Lower leg skin (tissue), 3 donors: ENCODE results near the gene FASTKD3.

ENCODE experiments used
- POLR2A ChIP-seq, 2 donors: fragments of 450-650 bp; IDR thresholded peaks; one replicate each; pipeline ENCODE4 v1.6.1; 2016 to 2017; ENCODE audit warnings: antibody characterized with exemption in 2 of 2, mild to moderate bottlenecking in 1 of 2, moderate library complexity in 1 of 2
- TF ChIP-seq, protein P1 (sequence below), 3 donors: fragments of 450-650 bp; IDR thresholded peaks; one replicate each; pipeline ENCODE4 v1.5.1; 2016; ENCODE audit warnings: antibody characterized with exemption in 3 of 3, mild to moderate bottlenecking in 3 of 3, moderate library complexity in 2 of 3

DNA sequence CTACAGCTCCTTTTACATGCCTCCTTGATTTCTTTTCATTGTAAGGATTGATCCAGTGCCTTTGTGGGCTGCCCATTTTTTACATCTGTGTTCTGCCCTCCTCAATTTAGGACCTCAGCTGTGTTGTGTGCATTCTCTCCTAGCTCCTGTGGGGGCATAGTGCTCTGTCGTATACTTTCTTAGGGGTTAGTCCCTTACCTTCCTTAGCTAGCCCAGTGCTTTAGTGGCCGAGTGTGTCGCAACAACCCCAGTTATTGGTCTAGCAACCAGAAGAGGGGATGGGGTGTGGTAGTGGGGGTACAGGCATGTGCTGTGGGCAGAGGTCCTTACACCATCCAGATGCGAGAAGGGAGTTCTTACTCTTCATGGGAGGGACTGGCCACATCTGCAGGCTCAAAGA lies 12.3 kb upstream of the FASTKD3 start:
- TF ChIP-seq, protein P1, sequence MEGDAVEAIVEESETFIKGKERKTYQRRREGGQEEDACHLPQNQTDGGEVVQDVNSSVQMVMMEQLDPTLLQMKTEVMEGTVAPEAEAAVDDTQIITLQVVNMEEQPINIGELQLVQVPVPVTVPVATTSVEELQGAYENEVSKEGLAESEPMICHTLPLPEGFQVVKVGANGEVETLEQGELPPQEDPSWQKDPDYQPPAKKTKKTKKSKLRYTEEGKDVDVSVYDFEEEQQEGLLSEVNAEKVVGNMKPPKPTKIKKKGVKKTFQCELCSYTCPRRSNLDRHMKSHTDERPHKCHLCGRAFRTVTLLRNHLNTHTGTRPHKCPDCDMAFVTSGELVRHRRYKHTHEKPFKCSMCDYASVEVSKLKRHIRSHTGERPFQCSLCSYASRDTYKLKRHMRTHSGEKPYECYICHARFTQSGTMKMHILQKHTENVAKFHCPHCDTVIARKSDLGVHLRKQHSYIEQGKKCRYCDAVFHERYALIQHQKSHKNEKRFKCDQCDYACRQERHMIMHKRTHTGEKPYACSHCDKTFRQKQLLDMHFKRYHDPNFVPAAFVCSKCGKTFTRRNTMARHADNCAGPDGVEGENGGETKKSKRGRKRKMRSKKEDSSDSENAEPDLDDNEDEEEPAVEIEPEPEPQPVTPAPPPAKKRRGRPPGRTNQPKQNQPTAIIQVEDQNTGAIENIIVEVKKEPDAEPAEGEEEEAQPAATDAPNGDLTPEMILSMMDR (IDR thresholded peaks at IDR 0.05) = no peak
- TF ChIP-seq POLR2A (IDR thresholded peaks at IDR 0.05) = no peak
